ENCODE data around the gene APOL4.
A peak's percentile ranks its signal among the peaks of the same experiment; 100 is the strongest.
"Not testable (repeated sequence)": the region's sequence is repeated elsewhere in the genome, so short reads cannot be mapped to it uniquely, and the experiment has no call there.

Gene APOL4

DNA sequence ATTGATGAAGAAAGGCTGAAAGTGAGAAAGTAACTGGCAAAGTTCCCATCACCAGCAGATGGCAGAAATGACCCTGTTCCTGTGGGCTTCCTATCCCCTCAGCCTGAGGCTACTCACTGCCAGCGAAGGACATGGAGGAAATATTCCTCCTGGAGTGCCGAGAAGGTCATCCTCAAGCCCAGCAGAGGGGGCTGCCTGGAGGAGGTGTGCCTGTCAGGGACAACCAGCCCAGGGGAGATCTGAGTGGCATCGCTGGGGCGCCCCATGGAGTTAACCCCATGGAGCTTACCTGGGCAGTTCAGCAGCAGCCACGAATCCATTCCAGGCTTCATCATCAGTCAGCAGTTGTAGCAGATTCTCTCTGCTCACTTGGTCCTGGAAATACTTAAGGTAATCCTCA lies 29.4 kb upstream of the APOL4 start:
- DNase-seq: not testable (repeated sequence)

DNA sequence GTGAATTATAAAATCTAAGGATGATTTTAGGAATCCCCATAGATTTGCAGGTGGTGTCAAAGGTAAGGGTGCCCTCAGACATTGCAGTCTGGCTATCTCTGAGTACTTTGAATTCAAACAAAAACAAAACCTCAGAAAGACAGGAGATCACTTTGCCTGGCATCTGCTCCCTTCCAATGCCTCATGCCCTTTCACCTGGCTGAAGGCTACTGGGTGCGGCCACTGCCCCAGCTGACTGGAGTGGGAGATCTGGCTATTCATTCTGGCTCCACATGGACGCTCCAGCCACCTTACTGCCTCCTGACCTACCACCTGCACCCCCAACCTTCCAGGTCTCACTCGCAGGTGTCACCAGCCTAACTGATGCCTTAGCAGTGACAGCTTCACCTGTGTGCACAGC lies 28.0 kb upstream of the APOL4 start:
- DNase-seq: not testable (repeated sequence)

DNA sequence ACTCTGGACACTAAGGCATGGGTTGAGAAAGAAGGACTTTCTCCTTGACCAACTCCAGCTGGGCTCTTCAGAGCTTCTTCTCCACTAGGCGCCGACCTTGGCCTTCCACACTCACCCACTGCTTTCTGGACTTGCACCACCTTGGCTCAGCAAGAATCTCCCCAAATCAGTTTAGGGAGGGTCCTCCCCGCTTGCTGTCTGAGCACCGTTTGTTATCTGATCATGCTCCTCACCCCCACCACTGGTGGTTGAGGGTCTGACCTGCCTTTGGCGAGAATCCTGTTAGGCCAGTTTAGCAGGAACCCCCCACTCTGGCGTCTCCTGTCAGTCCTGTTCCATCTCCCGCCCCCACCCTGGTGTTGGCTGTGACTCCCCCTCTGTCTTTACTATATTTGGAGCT lies 27.3 kb upstream of the APOL4 start:
- no peak for DNase-seq

DNA sequence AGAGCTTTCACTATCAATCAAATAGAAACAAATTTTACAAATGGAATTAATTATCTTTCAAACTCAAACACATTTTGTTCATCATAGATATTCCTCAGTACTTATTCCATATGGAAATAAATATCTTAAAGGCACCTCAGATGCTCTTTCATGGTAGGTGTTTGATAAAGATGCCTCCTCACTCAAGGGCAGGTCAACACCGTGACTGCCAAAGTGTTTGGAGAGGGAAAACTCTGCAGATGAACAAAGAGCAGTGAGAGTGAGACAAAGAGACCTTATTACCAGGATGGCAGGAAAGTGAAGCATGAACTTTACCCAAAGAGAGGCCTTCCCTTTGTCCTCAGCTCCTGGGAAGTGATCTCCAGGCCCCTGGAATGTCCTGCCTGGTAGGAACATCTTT lies 26.8 kb upstream of the APOL4 start:
- DNase-seq: not testable (repeated sequence)

DNA sequence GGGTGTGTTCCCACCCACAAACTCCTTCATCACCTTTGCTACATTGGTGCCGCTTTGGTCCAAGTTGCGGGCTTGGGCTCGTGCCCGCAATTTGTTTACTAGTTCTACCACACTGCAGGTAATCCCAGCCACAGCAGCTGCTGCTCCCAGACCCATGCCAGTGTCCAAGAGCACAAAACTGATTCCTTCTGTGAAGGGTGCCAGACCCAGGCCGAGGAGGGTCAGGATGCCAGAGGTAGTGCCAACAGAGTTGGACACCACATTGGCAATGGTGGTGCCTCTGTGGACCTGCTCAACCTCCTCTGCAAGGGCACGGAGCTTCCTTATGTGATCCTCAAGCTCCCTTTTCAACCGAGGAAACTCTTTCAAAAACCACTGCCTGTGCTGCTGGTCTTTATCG lies 26.2 kb upstream of the APOL4 start:
- DNase-seq: no peak

DNA sequence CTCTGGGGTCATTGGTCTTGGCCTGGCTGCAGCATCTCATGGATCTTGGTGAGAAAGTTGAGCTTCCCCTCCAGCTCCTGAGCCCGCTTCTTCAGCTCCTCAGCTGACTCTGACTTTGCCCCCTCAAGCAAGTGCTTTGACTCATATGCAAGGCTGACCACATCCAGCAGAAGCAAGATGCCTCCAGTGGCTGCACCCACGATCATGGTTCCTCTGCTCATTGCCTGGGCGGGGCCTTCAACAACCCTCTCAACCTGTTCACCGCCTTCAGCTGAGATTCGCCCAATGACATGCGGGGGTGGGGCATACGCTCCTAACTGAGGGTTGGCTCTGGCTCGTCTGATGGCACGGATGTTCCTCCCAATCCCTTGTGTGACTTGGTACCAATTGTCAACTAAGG lies 25.8 kb upstream of the APOL4 start:
- no peak for DNase-seq

DNA sequence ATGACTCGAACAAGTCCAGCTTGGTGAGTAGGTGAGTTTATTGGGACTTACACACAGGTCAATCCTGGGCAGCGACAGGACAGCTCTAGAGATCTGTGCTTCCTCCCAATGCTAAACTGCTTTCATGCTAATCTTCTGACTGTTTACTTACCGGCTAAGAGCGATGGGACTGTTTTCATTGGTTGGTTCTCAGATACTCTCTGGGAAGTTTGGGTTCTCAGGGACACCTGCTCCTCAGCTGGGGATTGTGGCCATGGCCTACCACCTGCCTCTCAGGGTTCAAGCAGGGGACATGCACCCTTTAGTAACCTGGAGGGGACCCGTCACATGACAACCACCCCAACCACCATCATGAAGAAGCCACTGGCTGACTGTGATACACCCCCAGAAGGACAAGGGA lies 24.6 kb upstream of the APOL4 start:
- no peak for DNase-seq

DNA sequence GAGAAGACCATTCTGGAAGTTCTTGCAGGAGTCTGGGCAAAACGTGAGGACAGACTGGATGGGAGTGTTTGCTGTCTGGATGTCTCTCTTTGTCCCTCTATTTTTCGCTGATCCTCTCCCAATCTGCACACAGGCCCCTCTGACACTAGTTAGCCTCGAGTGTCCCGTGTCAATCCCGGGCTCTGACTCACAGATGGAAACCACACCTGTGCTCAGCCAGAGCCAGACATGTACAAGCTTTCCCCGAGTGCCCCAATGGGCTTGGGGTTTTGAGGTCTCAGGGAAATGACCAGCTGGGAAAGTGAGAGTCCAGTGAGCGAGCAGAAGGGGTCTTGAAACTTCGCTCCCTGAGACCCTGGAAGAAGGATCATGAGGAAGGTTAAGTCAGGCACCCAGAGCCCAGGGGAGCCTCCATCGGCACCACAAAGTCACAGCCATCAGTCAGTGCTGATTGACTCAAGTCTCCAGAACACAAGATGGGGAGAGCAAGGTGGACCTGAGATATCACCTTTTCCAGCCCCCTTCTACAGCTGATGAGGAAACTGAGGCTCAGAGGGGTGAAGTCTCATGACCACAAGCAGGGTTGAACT lies 23.8 kb upstream of the APOL4 start:
- no peak for DNase-seq

DNA sequence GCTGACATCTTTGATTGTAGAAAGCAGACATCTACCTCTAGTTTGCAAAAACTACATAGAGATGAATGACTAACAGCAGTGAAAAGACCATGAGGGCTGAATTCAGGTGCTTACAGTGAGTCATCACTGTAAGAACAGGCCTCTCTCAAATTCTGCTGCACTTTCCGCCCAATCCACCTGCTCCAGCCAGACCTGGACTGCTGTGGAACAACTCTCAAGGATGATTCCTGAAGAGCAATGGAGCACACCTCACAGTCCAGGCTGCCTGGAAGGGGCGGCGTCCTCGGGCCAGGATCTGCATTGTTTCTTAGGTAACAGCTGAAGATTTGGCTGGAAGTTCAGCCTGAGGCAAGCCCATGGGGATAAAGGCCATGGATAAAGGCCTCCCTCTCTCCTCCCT lies 22.6 kb upstream of the APOL4 start:
- DNase-seq: no peak

DNA sequence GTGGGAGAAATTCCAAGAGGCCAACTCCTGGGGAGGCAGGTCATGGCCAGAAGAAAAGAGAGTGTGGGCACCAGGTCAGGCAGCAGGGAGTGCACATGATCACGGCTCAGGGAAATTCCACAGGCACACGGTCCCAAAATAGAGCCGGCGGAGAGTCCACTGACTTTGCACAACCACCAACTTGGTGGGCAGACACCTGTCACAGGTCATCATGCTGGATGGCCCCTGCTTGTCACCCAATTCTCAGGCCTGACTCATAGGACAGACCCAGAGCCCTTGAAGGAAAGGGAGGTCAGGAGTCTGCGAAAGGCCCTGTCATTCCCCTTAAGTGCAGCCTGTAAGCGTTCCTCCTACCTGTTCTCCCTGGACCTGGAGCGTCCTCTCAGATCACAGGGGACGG lies 21.9 kb upstream of the APOL4 start:
- DNase-seq: no peak

DNA sequence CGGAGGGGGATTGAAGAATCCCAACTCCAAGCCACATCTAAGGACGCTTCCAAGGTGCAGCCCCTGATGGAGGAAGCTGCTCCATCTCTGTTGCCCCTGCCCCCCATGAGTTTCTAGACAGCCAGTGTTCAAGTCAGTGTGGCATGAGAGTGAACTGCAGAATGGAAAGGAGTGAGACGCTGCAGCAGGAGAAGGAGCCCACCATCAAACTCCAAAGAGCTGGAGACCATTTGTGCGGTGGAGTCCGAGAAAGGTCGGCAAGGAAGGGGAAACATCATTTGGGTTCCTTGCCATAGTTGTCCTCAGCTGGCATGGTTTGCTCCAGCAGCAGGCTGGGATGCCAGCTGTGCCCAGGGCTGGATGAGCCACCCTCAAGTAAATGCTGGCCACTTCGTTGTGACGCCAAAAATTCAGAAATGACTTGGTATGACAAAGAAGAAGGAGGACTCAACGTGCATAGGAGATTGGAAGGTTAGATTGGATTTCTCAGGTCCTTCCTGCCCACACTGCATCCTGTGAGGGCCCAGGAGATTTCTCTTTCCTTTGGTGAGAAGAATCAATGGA lies 21.4 kb upstream of the APOL4 start:
- no peak for DNase-seq

DNA sequence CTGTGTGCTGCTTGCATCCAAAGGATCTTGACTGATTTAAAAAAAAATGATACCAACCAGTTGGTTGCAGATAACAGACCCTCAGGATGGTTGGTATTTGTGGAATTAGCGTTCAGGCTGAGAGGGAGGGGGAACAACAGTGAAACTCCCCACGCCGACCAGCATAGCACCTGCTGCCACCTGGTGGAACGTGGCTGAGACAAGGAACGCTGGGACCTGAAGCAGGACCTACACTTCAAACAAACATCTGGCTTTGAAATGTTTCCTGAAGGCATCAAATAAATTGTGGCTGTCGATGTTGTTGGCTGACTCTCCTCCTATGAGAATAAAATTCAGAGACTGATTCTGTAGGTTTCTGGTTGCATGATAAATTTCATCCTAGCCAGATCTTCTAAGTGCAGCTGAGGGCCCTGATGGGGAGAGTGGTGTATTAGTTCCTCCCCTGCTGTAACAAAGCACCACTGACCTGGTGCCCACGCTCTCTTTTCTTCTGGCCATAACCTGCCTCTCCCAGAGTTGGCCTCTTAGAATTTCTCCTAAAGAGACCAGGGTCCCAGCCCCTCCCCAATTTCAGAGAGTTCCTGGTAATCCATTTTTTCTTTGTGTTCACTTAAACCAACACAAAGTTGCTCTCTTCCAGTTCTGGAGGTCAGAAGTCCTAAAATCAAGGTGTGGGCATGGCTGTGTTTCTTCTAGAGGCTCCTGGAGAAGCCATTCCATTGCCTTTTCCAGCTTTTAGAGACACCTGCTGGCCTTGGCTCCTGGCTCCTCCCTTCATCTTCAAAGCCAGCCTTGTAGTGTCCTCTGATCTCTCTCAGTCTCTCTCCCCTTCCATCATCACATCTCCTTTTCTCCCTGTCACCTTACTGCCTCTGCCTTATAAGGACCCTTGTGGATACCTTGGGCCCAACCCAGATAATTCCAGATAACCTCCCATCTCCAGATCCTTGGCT lies 20.5 kb upstream of the APOL4 start:
- DNase-seq: peak; percentile 39

DNA sequence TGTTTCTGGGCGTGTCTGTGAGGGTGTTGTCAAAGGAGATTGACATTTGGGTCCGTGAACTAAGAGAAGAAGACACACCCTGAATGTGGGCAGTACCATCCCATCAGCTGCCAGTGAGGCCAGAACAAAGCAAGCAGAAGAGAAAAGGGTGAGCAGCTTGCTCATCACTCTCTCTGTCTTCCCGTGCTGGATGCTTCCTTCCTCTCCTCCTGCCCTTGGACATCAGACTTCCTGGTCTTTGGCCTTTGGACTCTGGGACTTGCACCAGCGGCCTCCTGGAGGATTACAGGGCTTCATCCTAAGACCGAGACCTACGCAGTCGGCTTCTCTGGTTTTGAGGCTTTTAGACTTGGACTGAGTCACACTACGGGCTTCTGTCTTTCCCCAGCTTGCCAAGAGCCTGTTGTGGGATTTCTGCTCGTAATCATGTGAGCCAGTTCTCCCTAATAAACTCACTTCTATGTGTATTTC lies 18.9 kb upstream of the APOL4 start:
- no peak for DNase-seq

DNA sequence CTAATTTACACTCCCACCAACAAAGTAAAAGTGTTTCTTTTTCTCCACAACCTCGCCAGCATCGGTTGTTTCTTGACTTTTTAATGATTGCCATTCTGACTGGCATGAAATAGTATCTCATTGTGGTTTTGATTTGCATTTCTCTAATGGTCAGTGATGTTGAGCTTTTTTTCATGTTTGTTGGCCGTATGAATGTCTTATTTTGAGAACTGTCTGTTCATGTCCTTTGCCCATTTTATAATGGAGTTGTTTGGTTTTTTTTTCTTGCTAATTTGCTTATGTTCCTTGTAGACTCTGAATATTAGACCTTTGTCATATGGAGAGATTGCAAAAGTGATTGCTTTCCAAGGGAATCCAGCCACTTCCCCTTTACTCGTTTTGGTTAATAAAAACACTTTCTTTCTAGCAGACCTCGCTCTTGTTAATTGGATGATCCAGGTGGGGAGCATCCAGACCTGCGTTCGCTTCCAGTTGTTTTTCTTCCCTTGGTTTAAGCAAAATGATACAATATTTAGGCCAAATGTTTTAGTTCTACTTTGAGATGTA lies 17.1 kb upstream of the APOL4 start:
- no peak for DNase-seq

DNA sequence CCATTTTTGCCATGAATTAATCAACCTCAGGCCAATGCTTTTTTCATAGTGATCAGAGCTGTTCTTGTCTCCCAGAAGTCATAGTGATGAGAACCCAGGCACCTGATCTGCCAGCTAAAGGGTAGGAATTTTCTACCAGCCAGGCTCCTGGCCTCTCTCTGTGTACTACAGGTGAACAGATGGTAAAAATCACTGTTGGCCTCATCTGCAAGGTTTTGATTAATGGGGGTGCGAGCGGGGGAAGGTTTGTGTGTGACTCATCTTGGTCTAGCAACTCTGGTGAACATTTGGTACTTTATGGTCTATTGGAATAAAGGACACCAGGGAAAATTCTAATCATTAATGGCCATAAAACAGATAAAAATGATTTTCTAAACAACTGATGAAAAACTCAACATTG lies 14.4 kb upstream of the APOL4 start:
- DNase-seq: no peak

DNA sequence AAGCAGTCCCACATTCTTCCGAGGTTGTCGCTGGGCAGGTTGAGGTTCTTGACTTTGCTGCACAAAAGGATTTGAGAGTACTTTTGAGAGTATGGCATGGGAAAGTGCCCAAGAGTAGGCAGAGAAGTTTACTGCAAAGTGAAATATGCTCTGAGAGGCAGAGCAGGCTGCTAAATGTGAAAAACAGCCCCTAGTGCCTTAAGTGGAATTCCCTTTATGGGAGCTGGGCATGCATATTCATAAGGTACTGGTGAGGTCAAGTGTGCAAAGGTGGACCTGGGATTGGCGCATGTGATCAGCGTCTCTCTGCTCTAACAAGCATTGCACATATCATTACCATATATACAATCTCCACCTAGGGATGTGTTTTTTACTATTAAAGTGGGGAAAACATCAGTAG lies 12.0 kb upstream of the APOL4 start:
- DNase-seq: no peak

DNA sequence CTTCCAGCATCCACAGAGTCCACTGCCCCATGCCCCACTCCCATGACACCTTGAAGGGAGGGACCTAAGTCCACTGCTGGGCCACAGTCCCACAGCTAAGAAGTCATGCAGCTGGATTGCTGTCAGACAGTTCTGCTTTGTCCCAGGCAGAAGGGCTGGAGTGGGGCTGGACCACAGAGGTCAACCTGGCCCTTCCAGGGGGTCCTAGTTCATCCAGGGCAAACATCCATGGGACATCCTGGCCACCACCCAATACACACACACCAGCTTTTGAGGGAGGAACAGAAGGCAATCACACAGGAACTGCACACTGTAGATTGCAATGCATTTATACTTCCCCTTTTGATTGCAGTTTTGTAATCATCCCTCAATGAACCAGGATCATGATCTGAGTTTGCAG lies 11.3 kb upstream of the APOL4 start:
- no peak for DNase-seq

DNA sequence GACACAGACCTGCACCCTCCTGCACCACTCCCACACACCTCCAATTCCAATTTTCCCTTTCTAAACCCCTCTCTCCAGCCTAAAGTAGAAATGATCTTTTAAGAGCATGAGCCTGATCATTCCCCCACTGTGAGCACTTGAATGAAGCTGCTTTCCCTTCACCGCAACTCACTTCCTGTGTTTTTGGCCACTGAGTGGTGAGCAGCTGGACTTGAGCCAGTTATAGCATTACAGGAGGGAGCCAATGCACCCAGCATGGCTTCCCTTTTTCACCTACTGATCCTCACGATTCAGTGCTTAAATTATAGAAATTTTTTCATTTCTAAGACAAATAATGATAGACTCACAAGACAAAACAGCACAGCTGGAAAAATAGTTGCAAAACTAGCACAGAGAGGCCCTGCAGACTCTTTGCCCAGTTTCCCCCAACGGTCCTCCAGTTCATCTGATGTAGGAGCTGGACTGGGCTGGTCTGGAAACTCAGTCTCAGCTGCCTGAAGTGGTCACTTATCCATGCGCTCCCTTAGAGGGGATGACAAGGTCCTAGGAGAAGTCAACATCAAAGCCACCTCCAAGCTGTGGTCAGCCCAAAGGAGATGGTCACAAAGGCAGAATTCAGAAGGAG lies 9.7 kb upstream of the APOL4 start:
- no peak for DNase-seq

DNA sequence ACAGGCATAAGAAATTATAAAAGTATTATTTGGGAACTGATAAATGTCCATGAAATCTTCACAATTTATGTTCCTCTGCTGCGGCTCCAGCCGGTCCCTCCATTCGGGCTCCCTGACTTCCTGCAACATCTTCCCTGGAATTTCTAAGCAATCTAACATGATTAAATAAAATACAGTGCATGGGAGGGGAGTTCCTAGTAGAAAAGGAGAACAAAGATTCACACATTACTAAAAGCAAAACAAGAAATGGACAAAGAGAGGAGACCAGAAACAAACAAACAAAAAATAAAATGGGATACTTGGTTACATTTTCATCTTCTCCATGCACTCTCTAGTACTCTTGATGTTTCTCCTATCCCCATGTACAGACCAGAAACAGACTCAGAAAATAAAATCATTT lies 8.6 kb upstream of the APOL4 start:
- no peak for DNase-seq

DNA sequence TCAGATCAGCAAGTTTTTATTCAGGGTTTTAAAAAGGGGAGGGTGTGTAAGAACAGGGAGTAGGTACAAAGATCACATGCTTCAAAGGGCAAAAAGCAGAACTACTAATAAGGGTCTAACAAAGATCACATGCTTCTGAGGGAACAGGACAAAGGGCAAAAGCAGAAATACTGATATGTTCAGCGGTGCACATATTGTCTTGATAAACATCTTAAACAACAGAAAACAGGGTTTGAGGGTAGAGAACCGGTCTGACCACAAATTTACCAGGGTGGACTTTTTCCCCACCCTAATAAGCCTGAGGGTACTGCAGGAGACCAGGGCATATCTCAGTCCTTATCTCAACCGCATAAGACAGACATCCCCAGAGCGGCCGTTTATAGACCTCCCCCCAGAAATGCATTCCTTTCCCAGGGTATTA lies 7.9 kb upstream of the APOL4 start:
- DNase-seq: not testable (repeated sequence)

DNA sequence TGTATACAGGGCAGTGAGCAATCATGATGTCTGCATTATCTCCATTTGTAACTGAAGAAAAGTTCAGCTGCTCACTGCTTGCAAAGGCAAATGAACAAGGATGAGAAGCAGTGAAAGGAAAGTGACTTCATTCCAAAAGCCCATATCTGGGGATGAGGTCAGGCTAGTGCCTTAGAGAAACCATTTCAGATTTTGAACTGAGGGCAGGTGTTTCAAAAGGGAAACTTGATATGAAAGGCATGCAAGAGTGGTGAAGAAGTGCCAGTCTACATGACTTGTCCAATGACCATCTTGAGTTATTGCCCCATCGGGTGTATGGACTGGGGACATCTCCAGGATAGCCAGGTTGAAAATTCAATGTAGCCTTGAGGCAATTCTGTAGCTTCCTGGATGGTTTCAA lies 7.3 kb upstream of the APOL4 start:
- no peak for DNase-seq

DNA sequence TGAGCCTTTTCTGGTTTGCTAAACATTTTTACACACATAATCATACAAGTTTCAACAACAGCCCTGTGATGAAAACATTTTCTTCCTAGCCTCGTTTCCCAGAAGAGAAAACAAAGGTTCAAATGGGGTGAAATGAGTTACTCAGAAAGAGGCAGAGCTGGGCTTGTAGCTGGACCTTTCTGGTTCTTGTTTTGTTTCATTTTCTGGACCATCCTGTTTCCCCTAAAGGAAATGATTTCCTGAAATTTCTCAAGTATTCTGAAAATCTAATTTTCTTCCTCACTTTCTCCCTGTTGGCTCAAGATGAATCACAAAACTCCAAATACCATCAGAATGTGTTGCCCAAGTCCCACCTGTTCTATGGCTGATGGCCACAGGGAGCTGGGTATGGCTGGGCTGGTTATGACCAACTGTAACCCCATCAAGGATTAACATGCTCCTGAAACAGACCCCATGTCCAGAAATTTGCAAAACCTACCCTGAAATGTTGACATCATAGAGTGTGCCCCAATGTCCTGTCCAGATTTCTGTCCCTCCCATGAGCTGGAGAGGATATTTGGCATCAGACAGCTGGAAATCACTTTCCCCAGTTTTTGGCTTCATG lies 6.7 kb upstream of the APOL4 start:
- DNase-seq: no peak

DNA sequence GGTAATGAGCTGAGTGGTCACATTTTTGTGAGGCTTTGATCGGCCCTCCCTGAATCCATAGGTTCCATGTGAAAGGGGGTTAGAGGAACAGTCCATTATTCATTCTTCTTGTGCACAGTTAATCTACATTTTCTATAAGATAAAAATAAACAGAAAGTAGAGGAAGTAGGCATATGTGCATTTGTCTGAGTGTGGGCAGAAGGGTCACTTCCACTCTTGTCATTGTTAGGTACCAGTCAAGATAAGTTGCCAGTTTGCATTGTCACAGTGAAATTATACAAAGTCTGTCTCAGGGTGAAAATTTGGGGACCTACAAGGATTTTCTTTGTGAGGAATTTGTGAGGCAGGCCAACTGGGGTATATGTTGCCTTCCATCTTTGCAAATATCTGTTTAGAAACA lies 4.6 kb upstream of the APOL4 start:
- no peak for DNase-seq

All from CD4-positive, alpha-beta T cell treated with Interleukin-4 for 4 hours (primary cell).